ENCODE results near the gene XPO6. TPM values are rescaled to one million over a fixed set of nuclear protein-coding genes. Genes with fewer than 3 reads are reported as not detected.
A peak's percentile ranks its signal among the peaks of the same experiment; 100 is the strongest.

The XPO6 gene
- total and polyA plus RNA-seq, 2 of the 13 experiments (the other 11 are each of a cell fraction or from before 2014, with no cell fraction given) = 109 to 129 TPM

DNA sequence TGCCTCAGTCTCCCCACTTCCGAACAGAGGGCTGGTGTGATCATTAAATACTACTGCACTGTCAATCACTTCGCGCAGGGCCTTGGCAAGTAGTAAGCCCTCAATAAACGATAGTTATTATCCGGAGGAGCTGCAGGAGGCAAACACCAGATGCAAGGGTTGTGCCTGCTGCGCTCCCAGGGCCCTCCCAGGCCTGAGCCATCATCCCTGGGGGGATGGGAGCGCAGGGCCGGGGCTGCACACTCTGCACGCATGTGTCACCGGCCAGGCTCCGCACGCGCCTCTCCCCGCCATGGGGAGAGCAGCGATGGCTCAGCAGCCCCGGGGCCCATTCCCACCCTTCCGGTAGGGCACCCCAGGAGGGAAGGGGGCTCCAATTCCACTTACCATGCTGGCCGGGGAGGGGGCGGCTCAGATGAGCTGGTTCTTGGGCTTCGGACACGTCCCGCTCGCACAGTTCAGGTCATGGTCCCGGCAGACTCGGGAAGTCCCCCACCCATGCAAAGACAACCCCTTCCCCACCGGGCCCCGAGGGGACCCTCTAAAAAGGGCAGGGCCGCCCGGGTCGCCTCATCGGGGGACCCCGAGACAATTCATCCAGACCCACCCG lies 681 bp downstream of the XPO6 start (continued):
- TF ChIP-seq, protein P1, sequence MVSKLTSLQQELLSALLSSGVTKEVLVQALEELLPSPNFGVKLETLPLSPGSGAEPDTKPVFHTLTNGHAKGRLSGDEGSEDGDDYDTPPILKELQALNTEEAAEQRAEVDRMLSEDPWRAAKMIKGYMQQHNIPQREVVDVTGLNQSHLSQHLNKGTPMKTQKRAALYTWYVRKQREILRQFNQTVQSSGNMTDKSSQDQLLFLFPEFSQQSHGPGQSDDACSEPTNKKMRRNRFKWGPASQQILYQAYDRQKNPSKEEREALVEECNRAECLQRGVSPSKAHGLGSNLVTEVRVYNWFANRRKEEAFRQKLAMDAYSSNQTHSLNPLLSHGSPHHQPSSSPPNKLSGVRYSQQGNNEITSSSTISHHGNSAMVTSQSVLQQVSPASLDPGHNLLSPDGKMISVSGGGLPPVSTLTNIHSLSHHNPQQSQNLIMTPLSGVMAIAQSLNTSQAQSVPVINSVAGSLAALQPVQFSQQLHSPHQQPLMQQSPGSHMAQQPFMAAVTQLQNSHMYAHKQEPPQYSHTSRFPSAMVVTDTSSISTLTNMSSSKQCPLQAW (CRISPR knock-in tag; IDR thresholded peaks at IDR 0.05) = peak; percentile 59
- TF ChIP-seq ZFP90 (CRISPR knock-in tag; IDR thresholded peaks at IDR 0.05; ENCODE audit: borderline replicate concordance) (no peak), KLF11 (CRISPR knock-in tag; IDR thresholded peaks at IDR 0.05) (0 out of 2 replicates have a peak, but pooled peaks have one; percentile 24), TBL1XR1 (IDR thresholded peaks at IDR 0.05; ENCODE audit: borderline replicate concordance, low read length, partially characterized antibody) (peak; percentile 13), HCFC1 (IDR thresholded peaks at IDR 0.05; ENCODE audit: low read depth, low read length) (no peak), ZNF30 (CRISPR knock-in tag; IDR thresholded peaks at IDR 0.05) (no peak), ZNF329 (CRISPR knock-in tag; IDR thresholded peaks at IDR 0.05; ENCODE audit: low read depth) (no peak; the same call in 1 of the 2 replicates), ZNF570 (CRISPR knock-in tag; IDR thresholded peaks at IDR 0.05; ENCODE audit: borderline replicate concordance) (no peak), ZNF674 (CRISPR knock-in tag; IDR thresholded peaks at IDR 0.05; ENCODE audit: low read depth) (no peak; the same call in 1 of the 2 replicates), ESRRA (CRISPR knock-in tag; IDR thresholded peaks at IDR 0.05; ENCODE audit: low read depth) (no peak; the same call in none of the 2 replicates), ZSCAN9 (CRISPR knock-in tag; IDR thresholded peaks at IDR 0.05; ENCODE audit: borderline replicate concordance) (peak; percentile 64; the same call in 1 of the 2 replicates), SRSF9 (IDR thresholded peaks at IDR 0.05; ENCODE audit: borderline replicate concordance, insufficient read depth, low read depth, low read length, poor library complexity, severe bottlenecking) (no peak), MXI1 (IDR thresholded peaks at IDR 0.05; ENCODE audit: borderline replicate concordance, low read depth, low read length) (peak; percentile 87; the same call in 2 of the 3 replicates), ZBTB7B (CRISPR knock-in tag; IDR thresholded peaks at IDR 0.05) (no peak; the same call in 1 of the 2 replicates), ZSCAN31 (CRISPR knock-in tag; IDR thresholded peaks at IDR 0.05; ENCODE audit: low read depth) (no peak), KDM4B (CRISPR knock-in tag; IDR thresholded peaks at IDR 0.05) (0 out of 2 replicates have a peak, but pooled peaks have one; percentile 56), POLR2A (IDR thresholded peaks at IDR 0.05; ENCODE audit: insufficient read depth in 1 of 2, low read depth in 2 of 2, low read length in 2 of 2) (peak in 1 of 2 experiments; percentile 61; a peak in 2 of 4 replicates), HMG20A (CRISPR knock-in tag; IDR thresholded peaks at IDR 0.05; ENCODE audit: borderline replicate concordance) (no peak)
- TF ChIP-seq, protein P2, sequence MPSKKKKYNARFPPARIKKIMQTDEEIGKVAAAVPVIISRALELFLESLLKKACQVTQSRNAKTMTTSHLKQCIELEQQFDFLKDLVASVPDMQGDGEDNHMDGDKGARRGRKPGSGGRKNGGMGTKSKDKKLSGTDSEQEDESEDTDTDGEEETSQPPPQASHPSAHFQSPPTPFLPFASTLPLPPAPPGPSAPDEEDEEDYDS (CRISPR knock-in tag; IDR thresholded peaks at IDR 0.05) = peak; percentile 69
- TF ChIP-seq, protein P3, sequence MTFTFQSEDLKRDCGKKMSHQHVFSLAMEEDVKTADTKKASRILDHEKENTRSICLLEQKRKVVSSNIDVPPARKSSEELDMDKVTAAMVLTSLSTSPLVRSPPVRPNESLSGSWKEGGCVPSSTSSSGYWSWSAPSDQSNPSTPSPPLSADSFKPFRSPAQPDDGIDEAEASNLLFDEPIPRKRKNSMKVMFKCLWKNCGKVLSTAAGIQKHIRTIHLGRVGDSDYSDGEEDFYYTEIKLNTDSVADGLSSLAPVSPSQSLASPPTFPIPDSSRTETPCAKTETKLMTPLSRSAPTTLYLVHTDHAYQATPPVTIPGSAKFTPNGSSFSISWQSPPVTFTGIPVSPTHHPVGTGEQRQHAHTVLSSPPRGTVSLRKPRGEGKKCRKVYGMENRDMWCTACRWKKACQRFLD (CRISPR knock-in tag; IDR thresholded peaks at IDR 0.05; ENCODE audit: borderline replicate concordance) = no peak
- TF ChIP-seq, protein P4, sequence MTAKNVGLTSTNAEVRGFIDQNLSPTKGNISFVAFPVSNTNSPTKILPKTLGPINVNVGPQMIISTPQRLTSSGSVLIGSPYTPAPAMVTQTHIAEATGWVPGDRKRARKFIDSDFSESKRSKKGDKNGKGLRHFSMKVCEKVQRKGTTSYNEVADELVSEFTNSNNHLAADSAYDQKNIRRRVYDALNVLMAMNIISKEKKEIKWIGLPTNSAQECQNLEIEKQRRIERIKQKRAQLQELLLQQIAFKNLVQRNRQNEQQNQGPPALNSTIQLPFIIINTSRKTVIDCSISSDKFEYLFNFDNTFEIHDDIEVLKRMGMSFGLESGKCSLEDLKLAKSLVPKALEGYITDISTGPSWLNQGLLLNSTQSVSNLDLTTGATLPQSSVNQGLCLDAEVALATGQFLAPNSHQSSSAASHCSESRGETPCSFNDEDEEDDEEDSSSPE (CRISPR knock-in tag; IDR thresholded peaks at IDR 0.05) = 0 out of 2 replicates have a peak, but pooled peaks have one; percentile 57
- TF ChIP-seq, protein P5, sequence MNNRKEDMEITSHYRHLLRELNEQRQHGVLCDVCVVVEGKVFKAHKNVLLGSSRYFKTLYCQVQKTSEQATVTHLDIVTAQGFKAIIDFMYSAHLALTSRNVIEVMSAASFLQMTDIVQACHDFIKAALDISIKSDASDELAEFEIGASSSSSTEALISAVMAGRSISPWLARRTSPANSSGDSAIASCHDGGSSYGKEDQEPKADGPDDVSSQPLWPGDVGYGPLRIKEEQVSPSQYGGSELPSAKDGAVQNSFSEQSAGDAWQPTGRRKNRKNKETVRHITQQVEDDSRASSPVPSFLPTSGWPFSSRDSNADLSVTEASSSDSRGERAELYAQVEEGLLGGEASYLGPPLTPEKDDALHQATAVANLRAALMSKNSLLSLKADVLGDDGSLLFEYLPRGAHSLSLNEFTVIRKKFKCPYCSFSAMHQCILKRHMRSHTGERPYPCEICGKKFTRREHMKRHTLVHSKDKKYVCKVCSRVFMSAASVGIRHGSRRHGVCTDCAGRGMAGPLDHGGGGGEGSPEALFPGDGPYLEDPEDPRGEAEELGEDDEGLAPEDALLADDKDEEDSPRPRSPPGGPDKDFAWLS (CRISPR knock-in tag; IDR thresholded peaks at IDR 0.05; ENCODE audit: borderline replicate concordance) = no peak
- TF ChIP-seq, protein P6, sequence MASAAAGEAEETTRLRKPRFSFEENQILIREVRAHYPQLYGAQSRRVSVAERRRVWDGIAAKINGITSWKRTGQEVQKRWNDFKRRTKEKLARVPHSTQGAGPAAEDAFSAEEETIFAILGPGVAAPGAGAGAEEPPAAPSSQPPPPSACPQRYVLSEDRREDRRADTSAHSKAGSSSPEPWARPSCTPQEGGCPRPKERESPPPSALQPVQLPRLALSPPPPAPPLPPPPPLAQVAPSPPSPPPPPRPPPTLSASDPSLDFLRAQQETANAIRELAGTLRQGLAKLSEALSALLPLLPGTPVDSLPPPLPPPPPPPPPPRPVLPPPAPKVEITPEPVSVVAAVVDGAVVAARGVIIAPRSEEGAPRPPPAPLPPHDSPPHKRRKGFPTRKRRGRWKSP (CRISPR knock-in tag; IDR thresholded peaks at IDR 0.05) = no peak
